GM12864 (cell line): ENCODE results near the gene SMYD3.

Source experiments
- DNase-seq: peaks from one replicate; pipeline ENCODE4 v3.0.0-alpha.2; 2011; ENCODE audit warnings: low read depth
- H3K4me3 ChIP-seq: 2 replicates; pipeline ENCODE4 v1.5.1; 2011; ENCODE audit warnings: mild to moderate bottlenecking, low read depth, low read length, control low read depth
- TF ChIP-seq, protein P1 (sequence below): IDR thresholded peaks from 2 replicates; pipeline ENCODE4 v1.5.1; 2011; ENCODE audit warnings: low read depth, mild to moderate bottlenecking, moderate library complexity, low read length, control low read depth, inconsistent platforms; ENCODE audit errors: missing control alignments

Gene SMYD3

DNA sequence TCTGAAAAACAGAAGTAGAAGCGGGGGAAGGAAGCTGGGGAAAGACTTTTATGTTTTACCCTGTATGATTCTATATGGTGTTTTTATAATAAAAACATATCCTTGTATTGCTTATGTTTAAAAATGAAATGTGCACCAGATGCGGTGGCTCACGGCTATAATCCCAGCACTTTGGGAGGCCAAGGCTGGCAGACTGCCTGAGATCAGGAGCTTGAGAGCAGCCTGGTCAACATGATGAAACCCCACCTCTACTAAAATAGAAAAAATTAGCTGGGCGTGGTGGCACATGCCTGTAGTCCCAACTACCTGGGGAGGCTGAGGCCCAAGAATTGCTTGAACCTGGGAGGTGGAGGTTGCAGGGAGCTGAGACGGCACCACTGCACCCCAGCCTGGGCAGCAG is 155.4 kb downstream of the SMYD3 start:
- TF ChIP-seq, protein P1, sequence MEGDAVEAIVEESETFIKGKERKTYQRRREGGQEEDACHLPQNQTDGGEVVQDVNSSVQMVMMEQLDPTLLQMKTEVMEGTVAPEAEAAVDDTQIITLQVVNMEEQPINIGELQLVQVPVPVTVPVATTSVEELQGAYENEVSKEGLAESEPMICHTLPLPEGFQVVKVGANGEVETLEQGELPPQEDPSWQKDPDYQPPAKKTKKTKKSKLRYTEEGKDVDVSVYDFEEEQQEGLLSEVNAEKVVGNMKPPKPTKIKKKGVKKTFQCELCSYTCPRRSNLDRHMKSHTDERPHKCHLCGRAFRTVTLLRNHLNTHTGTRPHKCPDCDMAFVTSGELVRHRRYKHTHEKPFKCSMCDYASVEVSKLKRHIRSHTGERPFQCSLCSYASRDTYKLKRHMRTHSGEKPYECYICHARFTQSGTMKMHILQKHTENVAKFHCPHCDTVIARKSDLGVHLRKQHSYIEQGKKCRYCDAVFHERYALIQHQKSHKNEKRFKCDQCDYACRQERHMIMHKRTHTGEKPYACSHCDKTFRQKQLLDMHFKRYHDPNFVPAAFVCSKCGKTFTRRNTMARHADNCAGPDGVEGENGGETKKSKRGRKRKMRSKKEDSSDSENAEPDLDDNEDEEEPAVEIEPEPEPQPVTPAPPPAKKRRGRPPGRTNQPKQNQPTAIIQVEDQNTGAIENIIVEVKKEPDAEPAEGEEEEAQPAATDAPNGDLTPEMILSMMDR, result no peak
- no peak overlapping the region for H3K4me3 ChIP-seq

DNA sequence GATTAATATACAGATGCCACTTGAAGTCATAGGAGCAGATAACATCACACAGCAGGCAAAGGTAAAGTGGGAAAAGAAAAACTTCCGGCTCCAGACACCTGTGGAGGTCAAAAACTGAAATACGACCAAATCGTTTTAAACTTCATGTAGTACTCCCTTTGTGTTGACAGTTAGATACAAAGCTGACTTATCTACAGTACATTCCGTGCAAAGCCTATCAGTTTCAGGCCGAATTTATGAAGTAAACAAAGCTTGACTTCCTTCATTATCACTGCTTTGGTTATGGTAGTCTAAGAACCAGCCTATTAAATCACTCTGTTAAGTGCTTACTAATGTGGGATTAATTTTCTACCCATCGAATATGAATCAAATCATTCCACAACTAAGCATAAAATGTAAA is 156.3 kb downstream of the SMYD3 start:
- no peak overlapping the region for H3K4me3 ChIP-seq
- TF ChIP-seq, protein P1, result no peak
- no peak for DNase-seq

More for the DNA sequence above, 155.4 kb downstream of the SMYD3 start:
- no peak for DNase-seq

DNA sequence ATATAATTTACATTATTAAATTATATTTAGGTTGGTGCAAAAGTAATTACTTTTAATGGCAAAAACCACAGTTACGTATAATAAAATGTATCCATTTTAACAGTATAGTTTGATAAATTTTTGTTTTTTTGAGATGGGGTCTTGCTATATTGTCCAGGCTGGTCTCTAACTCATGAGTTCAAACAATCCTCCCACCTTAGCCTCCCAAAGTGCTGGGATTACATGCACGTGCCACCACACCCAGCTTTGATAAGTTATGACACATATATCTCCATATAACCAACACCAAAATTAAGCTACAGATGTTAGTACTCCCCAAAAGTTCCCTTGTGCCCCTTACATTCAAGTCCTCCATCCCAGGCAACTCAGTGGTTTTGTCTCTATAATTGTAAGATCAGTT is 163.1 kb downstream of the SMYD3 start:
- TF ChIP-seq, protein P1, result no peak
- no peak overlapping the region for H3K4me3 ChIP-seq
- DNase-seq, result no peak

DNA sequence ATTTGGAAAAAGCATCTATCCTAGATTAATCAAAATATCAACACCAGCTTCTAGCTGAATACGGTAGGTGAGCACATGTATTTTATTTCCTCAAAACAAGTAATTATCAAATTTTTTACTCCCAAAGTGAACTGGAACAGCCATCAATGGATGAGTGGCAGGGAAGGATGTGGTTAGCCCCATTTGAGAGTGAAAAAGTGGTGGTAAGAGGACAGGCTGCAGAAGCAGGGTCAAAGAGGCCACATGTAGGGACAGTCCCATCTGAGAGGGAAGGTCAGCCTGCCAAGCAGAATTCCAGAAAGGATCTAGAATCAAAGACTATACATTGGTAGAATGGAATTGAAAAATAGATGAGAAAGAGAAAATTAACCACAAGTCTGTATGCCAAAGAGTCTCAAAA is 163.8 kb downstream of the SMYD3 start:
- no peak for DNase-seq
- H3K4me3 ChIP-seq, result no peak overlapping the region
- TF ChIP-seq, protein P1, result no peak

DNA sequence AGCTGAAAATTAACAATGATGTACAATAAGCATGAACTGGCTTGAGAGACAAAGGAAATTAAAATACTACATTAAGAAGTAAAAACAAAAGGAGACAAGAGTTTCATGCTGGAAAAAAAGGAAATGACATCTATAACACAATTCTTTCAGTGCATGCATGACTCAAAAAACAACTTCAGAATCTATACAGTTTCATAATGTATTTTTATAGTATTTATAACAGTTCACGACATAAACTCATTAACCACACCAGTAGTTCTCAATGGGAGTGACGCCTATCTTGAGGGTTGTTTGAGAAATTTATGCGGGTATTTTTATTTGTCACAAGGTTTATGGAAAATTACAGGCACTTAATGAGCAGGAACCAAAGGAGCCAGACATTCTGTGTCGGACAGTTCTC is 168.5 kb downstream of the SMYD3 start:
- DNase-seq, result no peak
- no peak overlapping the region for H3K4me3 ChIP-seq
- TF ChIP-seq, protein P1, result no peak

DNA sequence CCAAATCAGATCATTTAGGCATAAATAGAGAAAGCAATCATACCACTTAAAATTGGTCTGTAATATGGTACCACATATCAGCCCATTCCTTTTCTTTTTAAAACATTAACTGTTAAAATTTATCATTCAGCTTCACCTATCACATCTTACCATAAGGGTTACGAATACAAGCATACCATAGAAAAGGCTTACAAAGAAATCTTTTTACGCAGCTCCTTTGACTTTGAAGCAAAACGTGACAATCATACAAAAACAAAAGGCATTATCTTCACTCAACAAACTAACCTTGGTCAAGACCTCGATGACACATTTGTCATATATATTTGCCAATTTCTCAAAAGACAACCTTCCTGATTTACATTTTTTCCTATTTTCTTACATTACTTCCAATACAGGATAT is 169.0 kb downstream of the SMYD3 start:
- TF ChIP-seq, protein P1, result no peak
- DNase-seq, result no peak
- H3K4me3 ChIP-seq, result no peak overlapping the region

DNA sequence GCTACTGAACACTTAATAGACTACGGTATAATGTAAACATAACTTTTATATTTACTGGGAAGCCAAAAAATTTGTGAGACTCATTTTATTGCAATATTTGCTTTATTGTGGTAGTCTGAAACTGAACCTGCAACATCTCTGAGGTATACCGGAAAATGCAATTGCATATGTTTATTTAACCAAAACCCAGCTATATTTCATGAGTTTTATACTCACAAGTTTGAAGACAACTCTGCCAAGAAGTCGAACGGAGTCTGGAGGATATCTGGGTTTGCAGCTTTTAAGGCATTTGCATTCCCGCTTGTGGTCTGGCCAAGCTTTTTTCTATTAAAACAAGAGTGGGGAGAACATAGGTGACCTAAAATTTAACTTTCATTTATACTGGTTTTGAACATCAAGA is 171.9 kb downstream of the SMYD3 start:
- no peak for DNase-seq
- no peak overlapping the region for H3K4me3 ChIP-seq
- TF ChIP-seq, protein P1, result no peak
